Neural crest cell (in vitro differentiated cells): ENCODE measurements around the gene REPS2. TPM values are rescaled to one million over a fixed set of nuclear protein-coding genes. Genes with fewer than 3 reads are reported as not detected.

Experiments
- DNase-seq: peaks from one replicate; pipeline ENCODE4 v3.0.0; 2021; ENCODE audit warnings: low read depth, mixed read lengths, low spot score
- H3K27ac Mint-ChIP-seq: one replicate; pipeline ENCODE4 v1.8.0; 2021; ENCODE audit warnings: mild to moderate bottlenecking, mixed read lengths; ENCODE audit not compliant: unreplicated experiment
- H3K27me3 Mint-ChIP-seq: 2 replicates; pipeline ENCODE4 v1.8.0; 2021; ENCODE audit warnings: low read depth, mild to moderate bottlenecking, mixed read lengths
- H3K36me3 Mint-ChIP-seq: 2 replicates; pipeline ENCODE4 v1.8.0; 2021; ENCODE audit warnings: low read depth, mild to moderate bottlenecking, mixed read lengths
- H3K4me1 Mint-ChIP-seq: 2 replicates; pipeline ENCODE4 v1.8.0; 2021; ENCODE audit warnings: mixed read lengths
- H3K4me3 Mint-ChIP-seq: one replicate; pipeline ENCODE4 v1.8.0; 2021; ENCODE audit warnings: mild to moderate bottlenecking, mixed read lengths
- H3K9me3 Mint-ChIP-seq: 2 replicates; pipeline ENCODE4 v1.8.0; 2021; ENCODE audit warnings: mixed read lengths
- CTCF ChIP-seq: fragments of 200-600 bp; sonication (generic); conservative IDR thresholded peaks from 2 replicates; pipeline ENCODE4 v1.5.0; 2021; ENCODE audit warnings: antibody characterized with exemption, mild to moderate bottlenecking
- total RNA-seq: library from RNA; stranded (reverse); gene quantifications from 2 replicates; pipeline ENCODE4 v1.2.1, GENCODE V29; 2021

Gene REPS2
- total RNA-seq, 1 donor from 2014 or later = 0.58 TPM

- Mint-ChIP-seq H3K36me3 (no peaks in the 10 kb centered on the region), H3K9me3 (no peaks in the 10 kb centered on the region), H3K27me3 (peaks cover 6% of the 10 kb centered on the region), H3K27ac (no peak overlapping the region), H3K4me1 (peaks cover 16% of the 10 kb centered on the region), H3K4me3 (no peak overlapping the region)
- no peak for DNase-seq
- no peak for TF ChIP-seq CTCF
Measured at GRCh38 chrX:16997313-16997712, 50.9 kb downstream of the REPS2 start.

- no peak for DNase-seq
- H3K9me3 Mint-ChIP-seq = no peaks in the 10 kb centered on the region
- no peak overlapping the region for H3K4me3 Mint-ChIP-seq
- no peak overlapping the region for H3K27ac Mint-ChIP-seq
- peaks cover 13% of the 10 kb centered on the region for H3K27me3 Mint-ChIP-seq
- TF ChIP-seq CTCF = no peak
- H3K4me1 Mint-ChIP-seq = peaks cover 6% of the 10 kb centered on the region
- no peaks in the 10 kb centered on the region for H3K36me3 Mint-ChIP-seq
Measured at GRCh38 chrX:16999275-16999674, 52.8 kb downstream of the REPS2 start.

GRCh38 chrX:17000751-17001150 is 54.3 kb downstream of the REPS2 start:
- DNase-seq = no peak
- Mint-ChIP-seq H3K4me1 (peaks cover 6% of the 10 kb centered on the region), H3K4me3 (no peak overlapping the region), H3K27ac (no peak overlapping the region), H3K9me3 (no peaks in the 10 kb centered on the region), H3K36me3 (no peaks in the 10 kb centered on the region), H3K27me3 (peaks cover 13% of the 10 kb centered on the region)
- TF ChIP-seq CTCF = no peak

GRCh38 chrX:17005712-17006368 is 59.4 kb downstream of the REPS2 start:
- Mint-ChIP-seq H3K27ac (no peak overlapping the region), H3K4me3 (no peak overlapping the region), H3K27me3 (peaks cover 27% of the 10 kb centered on the region), H3K36me3 (no peaks in the 10 kb centered on the region), H3K4me1 (no peaks in the 10 kb centered on the region), H3K9me3 (no peaks in the 10 kb centered on the region)
- no peak for DNase-seq
- TF ChIP-seq CTCF = no peak

GRCh38 chrX:17007134-17007768 is 60.8 kb downstream of the REPS2 start:
- Mint-ChIP-seq H3K4me3 (no peak overlapping the region), H3K27me3 (peaks cover 25% of the 10 kb centered on the region), H3K4me1 (no peaks in the 10 kb centered on the region), H3K36me3 (no peaks in the 10 kb centered on the region), H3K9me3 (no peaks in the 10 kb centered on the region), H3K27ac (no peak overlapping the region)
- DNase-seq = no peak
- TF ChIP-seq CTCF = peak; percentile 43
